Stimulated activated CD4-positive, alpha-beta T cell treated with anti-CD3 and anti-CD28 coated beads, Interleukin-12 subunit alpha, Interleukin-12 subunit beta, amount 100 ng/mL, for 4 hours (primary cell): ENCODE results near the gene NUBPL.
"Not testable (repeated sequence)": the region's sequence is repeated elsewhere in the genome, so short reads cannot be mapped to it uniquely, and the experiment has no call there.

Experiments used
- DNase-seq: peaks from one replicate; pipeline ENCODE4 v3.0.0-alpha.2; 2020

The NUBPL gene

DNA sequence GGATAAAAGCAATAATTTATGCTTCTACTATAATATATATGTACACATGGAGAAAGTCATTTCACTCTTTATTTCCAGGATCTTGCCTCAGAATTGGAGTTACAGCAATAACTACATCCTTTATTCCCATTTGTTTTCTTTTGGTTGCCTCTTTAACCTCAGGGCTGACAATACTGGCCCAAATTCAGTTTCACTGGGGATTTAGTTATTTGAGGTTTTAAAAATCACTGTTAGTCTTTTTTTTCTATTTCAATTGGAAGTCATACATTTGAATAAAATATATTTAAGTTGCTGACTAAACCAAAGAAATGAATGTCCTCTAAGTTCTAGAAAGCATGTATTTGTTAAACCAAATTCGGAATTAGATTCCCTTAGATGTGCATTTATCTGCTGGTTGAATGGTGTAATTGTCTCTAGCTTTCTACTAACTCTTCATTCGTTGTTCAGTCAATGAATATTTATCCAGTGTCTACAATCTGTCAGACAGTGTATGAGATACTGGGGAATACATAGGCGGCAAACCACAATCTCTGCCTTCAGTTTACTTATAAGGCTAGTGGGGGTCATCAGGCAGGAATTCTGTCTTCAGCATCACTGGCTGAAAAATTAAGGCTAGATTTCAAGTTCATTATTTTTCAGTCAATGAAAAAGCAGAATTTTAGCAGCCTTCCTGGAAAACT lies 325.1 kb downstream of the NUBPL start:
- DNase-seq = no peak

DNA sequence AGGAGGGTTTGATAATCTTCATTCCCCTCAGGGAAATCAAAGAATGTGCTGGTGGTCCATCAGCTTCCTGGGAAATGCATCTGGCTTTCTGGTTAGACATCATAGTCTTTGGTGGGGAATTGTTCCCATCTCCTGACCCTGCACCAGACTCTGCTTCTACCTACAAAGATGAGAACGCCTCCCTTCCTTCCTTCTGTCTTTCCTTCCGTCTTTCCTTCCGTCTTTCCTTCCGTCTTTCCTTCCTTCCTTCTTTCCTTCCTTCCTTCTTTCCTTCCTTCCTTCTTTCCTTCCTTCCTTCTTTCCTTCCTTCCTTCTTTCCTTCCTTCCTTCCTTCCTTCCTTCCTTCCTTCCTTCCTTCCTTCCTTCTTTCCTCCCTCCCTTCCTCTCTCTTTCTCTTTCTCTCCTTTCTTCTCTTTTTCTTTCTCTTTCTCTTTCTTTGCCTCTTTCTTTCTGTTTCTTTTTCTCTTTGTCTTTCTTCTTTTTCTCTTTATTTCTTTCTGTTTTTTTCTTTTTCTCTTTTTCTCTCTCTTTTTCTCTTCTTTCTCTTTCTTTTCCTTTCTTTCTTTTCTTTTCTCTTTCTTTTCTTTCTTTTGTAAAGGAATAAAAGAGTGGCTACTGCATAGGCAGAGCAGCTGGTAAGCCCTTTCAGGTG lies 326.9 kb downstream of the NUBPL start:
- no peak for DNase-seq

DNA sequence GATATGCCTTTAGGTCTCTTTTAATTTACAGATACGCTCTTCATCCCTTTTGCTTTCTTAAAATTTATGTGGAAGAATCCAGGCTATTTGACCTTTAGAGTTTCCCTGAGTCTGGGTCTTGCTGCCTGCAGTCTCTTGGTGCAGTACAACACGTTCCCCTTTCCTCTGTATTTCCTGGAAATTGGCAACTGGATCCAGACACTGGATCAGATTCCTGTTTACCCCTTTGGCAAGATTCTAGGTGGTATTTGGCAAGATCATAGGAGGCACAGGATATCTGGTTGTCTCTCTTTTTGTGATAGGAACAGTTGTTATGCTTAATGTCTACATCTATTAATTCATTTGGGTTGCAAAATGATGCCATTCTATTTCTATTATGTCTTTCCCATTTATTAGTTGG lies 328.1 kb downstream of the NUBPL start:
- DNase-seq = no peak

- not testable (repeated sequence) for DNase-seq
Observed at GRCh38 chr14:31890202-31890601, 329.0 kb downstream of the NUBPL start.

GRCh38 chr14:31893221-31893757 lies 332.1 kb downstream of the NUBPL start:
- DNase-seq = no peak

GRCh38 chr14:31894351-31894750 lies 333.1 kb downstream of the NUBPL start:
- no peak for DNase-seq

- DNase-seq = no peak
Observed at GRCh38 chr14:31895206-31895605, 334.0 kb downstream of the NUBPL start.

GRCh38 chr14:31895646-31896045 lies 334.4 kb downstream of the NUBPL start:
- DNase-seq = no peak

- no peak for DNase-seq
Observed at GRCh38 chr14:31897581-31898186, 336.5 kb downstream of the NUBPL start.

DNA sequence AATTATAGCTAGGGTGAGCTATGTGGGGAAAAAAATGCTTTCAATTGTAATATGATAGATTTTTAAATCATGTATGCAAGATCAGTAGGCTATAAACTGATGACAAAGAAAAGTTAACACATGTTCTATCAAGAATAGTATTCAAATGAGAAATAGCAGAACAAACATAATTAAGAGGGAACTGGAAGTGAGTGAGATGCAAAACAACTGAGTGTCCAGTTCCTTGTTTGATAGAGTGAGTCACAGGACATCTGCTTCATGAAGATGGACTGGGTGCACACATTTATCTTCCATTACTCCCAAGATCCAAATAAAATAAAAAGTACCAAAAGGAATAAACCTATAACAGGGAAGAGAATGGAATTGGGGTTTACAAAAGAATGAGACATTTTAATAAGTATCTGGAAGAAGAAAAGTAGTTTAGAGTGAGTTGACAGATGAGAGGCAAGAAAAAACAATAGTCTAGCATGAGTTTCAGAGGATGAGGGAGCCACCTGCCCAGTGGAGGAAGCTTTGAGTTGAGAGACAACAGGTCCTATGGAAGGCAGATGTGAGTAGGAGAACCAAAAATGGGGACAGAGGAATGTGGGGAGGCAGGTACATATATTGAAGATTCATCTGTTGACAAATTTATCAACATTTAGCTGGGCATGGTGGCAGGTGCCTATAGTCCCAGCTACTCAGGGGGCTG lies 337.8 kb downstream of the NUBPL start:
- no peak for DNase-seq

DNA sequence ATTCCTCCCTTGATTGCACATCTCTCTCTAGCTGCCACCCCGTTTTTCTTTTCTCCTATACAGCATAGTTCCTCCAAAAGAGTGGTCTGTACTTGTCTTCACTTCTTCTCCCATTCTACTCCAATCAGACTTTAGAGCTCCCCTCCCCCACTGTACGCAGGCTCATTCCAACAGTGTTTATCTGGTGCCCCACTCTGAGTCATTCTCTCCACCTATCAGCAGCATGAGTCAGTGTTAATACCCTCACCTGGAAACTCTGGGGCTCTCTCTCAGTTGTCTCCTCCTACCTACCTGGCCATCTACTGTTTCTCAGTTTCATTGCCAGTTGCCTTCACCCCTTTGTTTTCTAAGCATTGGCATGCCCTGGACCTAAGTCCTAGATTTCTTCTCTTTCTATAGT lies 340.8 kb downstream of the NUBPL start:
- DNase-seq = peak; percentile 1

DNA sequence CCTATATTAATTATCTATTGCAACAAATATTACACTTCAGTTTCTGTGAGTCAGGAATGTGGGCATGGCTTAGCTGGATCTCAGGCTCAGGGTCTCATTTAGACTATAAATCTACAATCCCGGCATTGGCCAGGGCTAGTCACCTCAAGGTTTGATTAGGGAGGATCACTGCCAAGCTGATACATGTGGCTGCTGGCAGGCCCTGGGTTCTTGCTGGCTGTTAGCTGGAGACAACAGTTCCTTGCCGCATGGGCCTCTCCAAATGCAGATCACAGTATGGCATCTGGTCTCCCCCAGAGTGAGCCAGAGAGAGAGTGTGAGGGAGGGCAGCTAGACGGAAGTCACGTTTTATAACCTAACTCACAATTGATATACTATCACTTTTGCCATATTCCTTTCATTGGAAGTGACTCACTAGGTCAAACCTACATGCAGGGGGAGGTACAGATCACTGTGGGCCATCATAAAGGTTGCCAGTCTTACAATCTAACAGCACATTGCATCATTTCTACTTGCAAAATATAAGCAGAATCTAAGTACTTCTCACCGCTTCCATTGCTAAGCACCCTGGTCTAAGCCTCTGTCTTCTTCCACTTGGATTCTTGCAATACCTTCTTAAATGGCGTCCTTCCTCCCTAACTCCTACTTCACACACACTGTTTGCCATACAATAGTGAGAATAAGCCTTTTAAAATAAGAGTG lies 341.9 kb downstream of the NUBPL start:
- no peak for DNase-seq

DNA sequence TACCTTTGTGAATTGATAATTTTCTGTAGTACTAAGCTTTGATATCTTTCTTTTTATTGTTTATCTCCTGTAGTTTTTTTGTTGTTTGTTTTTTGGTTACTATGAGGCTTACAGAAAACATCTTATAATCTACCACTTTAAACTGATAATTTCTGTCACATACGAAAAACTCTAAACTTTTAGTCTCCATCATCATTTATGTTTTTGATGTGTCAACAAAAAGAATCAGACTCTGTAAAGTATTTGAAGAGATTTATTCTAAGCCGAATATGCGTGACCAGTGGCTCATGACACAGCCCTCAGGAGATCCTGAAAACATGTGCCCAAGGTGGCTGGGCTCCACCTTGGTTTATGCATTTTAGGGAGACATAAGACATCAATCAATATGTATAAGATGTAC lies 348.8 kb downstream of the NUBPL start:
- DNase-seq = no peak
